ENCODE data around the gene ZNF474. TPM values are rescaled to one million over a fixed set of nuclear protein-coding genes. Genes with fewer than 3 reads are reported as not detected.

ZNF474 gene
- total RNA-seq, 1 donor from 2014 or later: not detected

GRCh38 chr5:122202952-122203351 lies 73.6 kb downstream of the ZNF474 start:
- no peak for TF ChIP-seq CTCF (IDR thresholded peaks at IDR 0.05)
- Mint-ChIP-seq H3K27ac (ENCODE audit: unreplicated experiment) (no peak overlapping the region), H3K4me1 (ENCODE audit: unreplicated experiment) (no peaks in the 10 kb centered on the region), H3K36me3 (ENCODE audit: unreplicated experiment) (no peaks in the 10 kb centered on the region), H3K4me3 (ENCODE audit: unreplicated experiment) (no peak overlapping the region), H3K9me3 (ENCODE audit: unreplicated experiment) (no peaks in the 10 kb centered on the region), H3K27me3 (ENCODE audit: unreplicated experiment) (peaks cover 60% of the 10 kb centered on the region)
- no peak for DNase-seq (ENCODE audit: extremely low spot score, unreplicated experiment)

Other genes with a start within 250 kb of the ZNF474 start
- gene SRFBP1, start 167.6 kb upstream of the ZNF474 start, total RNA-seq: 9.8 and 10.8 TPM in 2 replicates
- gene LOX, start 51.3 kb upstream of the ZNF474 start, total RNA-seq: 72.0 and 75.8 TPM in 2 replicates
- 4.2 and 6.0 TPM in 2 replicates for gene SNCAIP, start 182.7 kb downstream of the ZNF474 start, total RNA-seq

All from osteocyte (in vitro differentiated cells).